H1 (cell line): ENCODE measurements around the gene FKBP1B. TPM values are rescaled to one million over a fixed set of nuclear protein-coding genes. Genes with fewer than 3 reads are reported as not detected.

Experiments used
- BRCA1 ChIP-seq: IDR thresholded peaks from 2 replicates; pipeline ENCODE4 v1.6.1; 2012; ENCODE audit warnings: low read depth, low read length, improper control_type of control experiment
- CTCF ChIP-seq, 3 experiments: IDR thresholded peaks; 1 replicate in 2 of 3; 2 replicates in 1 of 3; pipeline versions ENCODE4 v1.5.1 to v1.6.1; 2011; ENCODE audit warnings: low read length in 3 of 3, mild to moderate bottlenecking in 3 of 3, inconsistent platforms in 2 of 3, low read depth in 1 of 3, moderate library complexity in 1 of 3; ENCODE audit not compliant: insufficient read depth in 1 of 3; ENCODE audit errors: control extremely low read depth in 1 of 3
- JUN ChIP-seq: IDR thresholded peaks from 2 replicates; pipeline ENCODE4 v1.6.1; 2011; ENCODE audit warnings: low read depth, mild to moderate bottlenecking, improper control_type of control experiment, low read length
- JUND ChIP-seq: IDR thresholded peaks from 2 replicates; pipeline ENCODE4 v1.6.1; 2011; ENCODE audit warnings: mild to moderate bottlenecking, improper control_type of control experiment, low read length
- TCF12 ChIP-seq: IDR thresholded peaks from 2 replicates; pipeline ENCODE4 v1.6.1; 2011; ENCODE audit warnings: low read depth, mild to moderate bottlenecking, low read length
- polyA plus RNA-seq, 7 experiments: library from polyadenylated mRNA; depleted of rRNA in 3 of 7; stranded (reverse) in 5 of 7; unstranded in 2 of 7; fragments of >200 nt in 5 of 7; fragments of 200-250 nt in 2 of 7; gene quantifications; 1 replicate in 5 of 7; 2 replicates in 1 of 7; 4 replicates in 1 of 7; pipeline versions ENCODE4 v1.2.1 to v1.2.3, GENCODE V29; 2011 to 2013; ENCODE audit warnings: missing spikeins in 2 of 7, mixed read lengths in 2 of 7
- total RNA-seq: library from RNA; stranded (reverse); fragmentation: NEBNext Ultra II Directional; extraction: Animal tissue kit (Norgen Biotek cat#: 25700); gene quantifications from 2 replicates; pipeline ENCODE4 v1.2.1, GENCODE V29; 2021

Gene FKBP1B
- total and polyA plus RNA-seq, 2 of the 8 experiments (the other 6 are each of a cell fraction or from before 2014, with no cell fraction given), result 50.8 to 151 TPM

- TF ChIP-seq CTCF (IDR thresholded peaks at IDR 0.05; ENCODE audit: control extremely low read depth in 1 of 3, insufficient read depth in 1 of 3, low read depth in 1 of 3, low read length in 3 of 3), result peak in 1 of 3 experiments; percentile 3; a peak in 1 of 4 replicates
- no peak for TF ChIP-seq TCF12
- no peak for TF ChIP-seq BRCA1
- TF ChIP-seq JUND, result peak; percentile 29; the same call in 1 of the 2 replicates
- TF ChIP-seq JUN, result peak; percentile 71
Observed at GRCh38 chr2:24083567-24084385, 34.2 kb downstream of the FKBP1B start (continued).
